Pons (tissue), 1 donor: ENCODE measurements around the gene RAPGEF4.

ENCODE experiments used
- DNase-seq: peaks from one replicate; pipeline ENCODE4 v3.0.0-alpha.2; 2016; ENCODE audit warnings: low spot score

Gene RAPGEF4

DNA sequence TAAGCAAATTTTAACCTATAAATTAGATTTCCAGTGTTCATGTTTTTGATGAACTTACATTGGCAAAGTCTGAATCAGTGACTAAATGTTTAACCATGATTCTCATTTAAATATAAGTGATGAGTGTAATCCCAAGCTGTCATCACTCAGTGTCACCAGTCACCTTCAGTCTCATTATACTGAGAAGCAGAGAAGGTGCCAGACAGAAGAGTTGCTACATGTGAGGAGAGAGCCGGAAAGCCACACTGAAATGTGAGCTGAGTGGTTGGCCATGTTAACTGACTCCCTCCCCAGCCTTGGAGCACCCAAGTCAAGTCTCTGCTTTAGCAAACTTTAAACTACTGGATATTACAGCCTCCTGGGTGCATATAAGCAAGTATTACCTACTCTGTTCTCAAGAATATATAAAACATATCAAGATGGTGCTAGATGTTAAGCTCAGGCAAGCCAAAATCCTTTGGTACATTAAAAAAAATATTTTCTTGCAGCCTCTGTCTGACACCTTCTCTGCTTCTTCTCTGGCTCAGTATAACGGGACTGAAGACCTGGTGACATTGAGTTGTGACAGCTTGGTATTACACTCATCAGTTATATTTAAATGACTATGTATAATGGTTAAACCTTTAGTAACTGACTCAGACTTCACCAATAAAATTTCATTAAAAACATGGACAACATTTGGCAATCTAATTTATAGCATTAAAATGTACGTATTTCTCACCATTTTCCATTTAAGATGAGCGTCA is 264.2 kb downstream of the RAPGEF4 start:
- no peak for DNase-seq

DNA sequence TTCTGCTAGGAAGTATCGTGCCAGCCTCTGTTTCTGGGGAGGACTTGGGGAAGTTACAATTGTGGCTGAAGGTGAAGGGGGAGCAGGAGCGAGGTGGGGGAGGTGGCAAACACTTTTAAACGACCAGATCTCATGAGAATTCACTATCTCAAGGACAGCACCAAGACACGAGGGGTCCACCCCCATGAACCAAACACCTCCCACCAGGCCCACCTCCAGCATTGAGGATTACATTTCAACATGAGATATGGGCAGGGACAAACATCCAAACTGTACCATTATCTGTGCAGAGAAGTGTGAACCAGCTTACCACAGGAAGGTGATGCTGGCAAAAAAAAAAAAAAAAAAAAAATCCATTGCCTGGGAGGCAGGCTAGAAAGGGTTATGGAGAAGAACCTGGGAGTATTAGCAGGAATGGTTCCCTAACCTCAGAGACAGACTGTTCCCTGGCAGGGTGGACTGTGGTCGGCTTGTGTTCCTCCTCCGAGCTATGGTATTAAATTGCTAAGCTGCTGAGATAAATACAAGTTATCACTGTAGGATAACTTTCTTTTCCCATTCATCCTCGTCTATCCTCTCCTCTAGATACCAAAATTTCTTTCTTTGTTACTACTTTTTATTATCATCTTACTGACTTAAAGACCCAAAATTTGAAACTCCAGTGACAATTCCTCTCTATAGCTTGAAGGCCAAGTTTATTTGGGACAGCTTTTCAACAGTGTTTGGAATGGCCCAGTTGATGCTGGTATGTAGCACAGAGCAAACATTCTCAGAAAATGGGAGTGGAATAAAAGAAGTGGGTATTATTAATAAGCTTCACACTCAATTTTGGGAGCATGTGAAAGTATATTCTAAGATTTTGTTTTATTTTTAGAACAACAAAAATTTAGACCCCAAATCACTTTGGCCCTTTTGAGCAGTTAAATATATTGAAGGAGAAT is 266.3 kb downstream of the RAPGEF4 start:
- no peak for DNase-seq

DNA sequence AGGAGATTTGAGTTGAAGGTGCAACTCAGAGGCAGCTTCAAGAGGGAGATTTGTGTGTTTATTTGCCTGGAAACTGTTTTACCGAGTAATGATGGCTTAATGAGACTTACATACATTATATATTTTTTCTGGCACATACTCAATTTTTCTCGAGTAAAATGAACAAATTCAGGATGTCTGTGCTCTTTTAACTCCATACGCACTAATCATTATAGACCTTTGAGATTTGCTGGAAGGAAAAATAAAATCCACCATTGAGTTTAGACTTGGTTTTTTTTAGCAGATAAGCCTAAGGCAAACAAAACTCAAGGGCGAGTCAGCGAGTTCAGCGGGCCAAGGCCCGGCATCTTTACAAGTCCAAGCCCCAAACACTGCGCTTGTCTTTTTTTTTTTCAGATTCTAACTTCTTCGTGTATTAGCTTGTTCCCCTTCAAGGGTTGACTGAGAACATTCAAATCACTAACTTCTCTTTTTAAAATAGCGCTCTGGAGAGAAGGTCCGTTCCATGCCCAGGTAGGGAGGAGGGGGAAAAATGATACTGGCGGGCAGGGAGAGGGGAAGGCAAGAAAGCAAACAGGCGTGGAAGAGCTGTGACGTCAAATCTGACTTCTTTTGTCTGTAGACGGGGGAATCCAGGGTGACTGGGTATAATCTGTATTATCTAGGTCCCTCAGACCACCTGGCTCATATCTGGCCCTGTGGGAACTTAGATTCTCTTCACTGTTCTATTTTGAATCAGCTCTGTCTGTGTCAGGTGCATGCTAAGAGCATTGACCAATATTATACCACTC is 267.3 kb downstream of the RAPGEF4 start:
- no peak for DNase-seq

DNA sequence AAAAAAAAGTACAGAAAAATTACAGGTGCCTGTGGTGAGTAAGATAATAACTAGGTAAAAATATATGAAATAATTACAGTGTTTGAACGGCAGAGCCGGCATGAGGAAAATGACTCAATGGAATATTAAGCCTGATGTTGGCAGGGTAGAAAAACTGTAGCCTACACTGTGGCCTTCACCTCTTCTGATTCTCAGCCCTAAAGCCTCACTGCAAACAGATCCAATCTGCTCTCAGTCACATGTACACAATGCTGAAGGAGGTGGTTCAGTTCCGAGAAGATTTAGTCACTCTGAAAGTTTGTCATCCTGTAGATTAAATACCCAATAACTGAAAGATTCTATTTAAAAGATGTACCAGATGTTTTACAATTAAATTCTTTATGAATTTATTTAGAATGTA is 273.1 kb downstream of the RAPGEF4 start:
- DNase-seq: no peak

DNA sequence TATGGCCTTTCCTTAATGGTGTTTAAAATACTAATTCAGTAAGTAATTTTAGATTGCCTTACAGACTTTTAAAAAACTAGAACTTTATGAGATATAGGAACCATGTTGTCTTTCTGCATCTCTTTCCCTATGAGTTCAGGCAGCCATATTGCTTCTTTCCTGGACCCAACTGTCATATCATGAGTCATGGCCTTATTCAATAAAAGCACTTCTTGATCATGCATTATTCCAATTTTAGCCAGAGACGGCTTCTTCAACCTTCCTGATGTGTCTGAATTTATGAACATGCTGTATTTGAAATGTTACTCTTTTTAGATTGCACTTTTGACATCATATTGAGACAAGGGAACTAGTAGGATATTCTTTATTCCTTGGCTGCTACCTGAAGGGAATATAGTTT is 274.6 kb downstream of the RAPGEF4 start:
- DNase-seq: no peak

DNA sequence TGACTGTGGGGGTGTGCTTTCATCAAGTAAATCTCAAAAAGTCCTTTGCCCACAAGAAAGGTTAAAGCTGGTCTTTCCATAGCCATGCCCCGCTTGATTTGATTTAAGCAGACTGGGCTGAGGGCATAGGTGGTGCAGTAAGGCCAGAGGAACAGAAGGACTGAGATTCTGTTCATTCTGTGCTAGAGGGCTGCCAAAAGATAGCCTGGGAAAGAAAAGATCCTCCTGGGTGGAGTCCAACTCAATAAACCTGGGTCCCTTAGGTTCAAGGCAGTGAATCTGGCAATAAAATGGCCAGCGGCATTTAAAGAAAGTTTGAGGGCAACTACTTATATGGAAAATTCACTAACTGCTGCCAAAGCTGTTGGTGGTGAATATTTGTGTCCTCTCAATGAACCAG is 280.8 kb downstream of the RAPGEF4 start:
- no peak for DNase-seq

DNA sequence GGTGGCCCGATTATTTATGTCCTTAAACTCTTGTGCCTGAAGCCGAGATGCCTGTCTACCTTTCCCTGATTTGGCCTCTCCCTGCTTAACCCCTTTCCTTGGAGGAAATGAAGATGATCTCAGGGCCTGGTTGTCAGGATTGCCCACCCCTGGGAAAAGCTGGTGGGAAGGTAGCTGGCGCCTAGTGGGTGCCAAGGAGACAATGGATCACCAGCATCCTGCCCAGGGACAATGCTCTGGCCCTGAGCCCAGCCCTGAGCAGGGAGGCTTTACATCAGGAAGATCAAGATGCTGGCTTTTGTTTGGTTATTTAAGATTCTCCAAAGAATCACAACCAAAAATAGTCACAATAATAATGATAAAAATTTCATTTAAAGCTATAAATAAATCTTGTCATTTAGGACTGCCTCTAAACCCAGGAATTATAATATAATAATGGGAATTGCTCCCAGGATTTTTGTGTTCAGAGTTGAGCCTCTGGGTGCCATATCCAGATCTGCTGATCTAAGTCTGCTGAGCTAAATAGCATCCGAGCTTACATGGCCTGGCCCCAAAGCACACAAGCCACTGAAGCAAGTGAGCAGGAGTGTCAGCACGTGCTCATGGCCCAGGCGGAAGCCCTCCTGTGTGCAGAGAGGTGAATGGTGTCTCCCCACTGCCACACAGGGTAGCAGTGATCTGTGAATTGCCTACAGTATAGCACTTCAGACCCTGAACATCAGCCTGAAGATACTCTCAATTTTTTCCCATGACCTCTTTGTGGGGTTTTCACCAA is 282.2 kb downstream of the RAPGEF4 start:
- DNase-seq: no peak

DNA sequence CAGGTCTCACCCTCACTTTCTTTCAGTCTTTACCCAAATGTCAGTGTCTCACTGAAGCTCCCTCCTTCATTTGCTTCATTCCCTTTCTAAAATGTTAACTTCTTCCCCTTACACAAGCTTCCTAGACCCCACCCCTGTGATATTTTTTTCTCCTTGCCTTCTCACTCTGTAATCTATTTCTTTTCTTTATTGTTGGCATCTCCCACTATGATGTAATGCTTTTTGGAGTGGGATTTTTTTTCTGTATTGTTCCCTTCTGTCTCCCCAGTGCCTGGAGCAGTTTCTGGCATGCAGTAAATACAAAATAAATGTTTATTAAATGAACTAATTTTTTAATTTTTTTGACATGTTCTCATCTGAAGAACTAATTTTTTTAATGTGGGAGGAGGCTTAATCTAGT is 284.1 kb downstream of the RAPGEF4 start:
- no peak for DNase-seq

DNA sequence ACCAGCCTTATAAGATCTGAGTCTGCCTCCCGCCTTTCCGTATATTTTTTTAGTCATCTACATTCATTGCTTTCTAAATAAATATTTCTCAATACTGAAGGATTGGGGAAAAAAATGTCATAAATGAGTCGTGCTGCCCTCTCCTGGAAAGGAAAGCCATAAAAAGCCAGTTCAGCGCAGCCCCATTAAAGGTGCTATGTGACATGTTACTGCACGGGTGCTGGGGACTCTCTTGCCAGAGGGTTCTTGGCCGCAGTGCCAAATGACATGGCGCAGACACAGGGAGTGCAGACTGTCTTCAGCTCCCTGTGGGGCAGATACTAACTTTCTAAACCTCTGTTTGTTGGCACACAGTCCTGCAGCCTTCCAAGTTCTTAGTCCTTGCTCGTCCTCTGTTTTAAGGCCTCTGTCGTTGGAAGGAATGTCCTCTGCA is 286.3 kb downstream of the RAPGEF4 start:
- no peak for DNase-seq

DNA sequence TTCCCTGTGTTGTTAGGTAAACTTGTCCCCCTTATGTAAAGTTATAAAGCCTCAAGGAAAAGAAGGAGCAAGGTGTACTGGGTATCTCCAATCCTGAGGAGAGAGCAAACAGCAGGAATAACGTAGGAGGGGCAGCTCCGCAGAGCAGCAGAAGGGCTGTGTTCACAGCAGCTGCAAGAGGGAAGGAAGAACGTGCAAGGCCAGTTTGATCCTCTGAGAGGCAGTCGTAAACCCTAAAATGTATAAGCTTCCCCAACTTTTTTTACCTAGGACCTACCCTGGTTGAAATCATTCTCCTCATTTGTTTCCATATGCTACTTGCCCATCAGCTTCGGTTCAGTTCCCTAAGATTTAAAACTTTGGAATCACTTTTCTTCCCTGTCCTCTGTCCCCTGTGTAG is 288.1 kb downstream of the RAPGEF4 start:
- DNase-seq: no peak

DNA sequence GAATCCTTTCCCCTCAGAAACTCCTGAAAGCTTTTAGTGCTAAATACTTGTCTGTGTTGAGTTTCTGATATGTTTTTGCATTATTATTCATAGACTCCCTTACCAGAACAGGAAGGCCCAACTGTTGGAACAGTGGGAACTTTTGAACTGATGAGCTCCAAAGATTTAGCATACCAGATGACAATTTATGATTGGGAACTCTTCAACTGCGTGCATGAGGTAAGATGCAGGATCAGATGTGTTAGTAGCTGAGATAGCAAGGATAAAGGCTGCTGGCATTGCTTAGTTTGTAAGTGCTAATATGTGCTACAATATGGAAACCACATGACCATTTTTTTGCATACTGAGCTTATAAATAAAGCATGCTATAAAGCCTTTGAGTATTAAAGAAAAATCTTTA is 290.8 kb downstream of the RAPGEF4 start:
- no peak for DNase-seq

DNA sequence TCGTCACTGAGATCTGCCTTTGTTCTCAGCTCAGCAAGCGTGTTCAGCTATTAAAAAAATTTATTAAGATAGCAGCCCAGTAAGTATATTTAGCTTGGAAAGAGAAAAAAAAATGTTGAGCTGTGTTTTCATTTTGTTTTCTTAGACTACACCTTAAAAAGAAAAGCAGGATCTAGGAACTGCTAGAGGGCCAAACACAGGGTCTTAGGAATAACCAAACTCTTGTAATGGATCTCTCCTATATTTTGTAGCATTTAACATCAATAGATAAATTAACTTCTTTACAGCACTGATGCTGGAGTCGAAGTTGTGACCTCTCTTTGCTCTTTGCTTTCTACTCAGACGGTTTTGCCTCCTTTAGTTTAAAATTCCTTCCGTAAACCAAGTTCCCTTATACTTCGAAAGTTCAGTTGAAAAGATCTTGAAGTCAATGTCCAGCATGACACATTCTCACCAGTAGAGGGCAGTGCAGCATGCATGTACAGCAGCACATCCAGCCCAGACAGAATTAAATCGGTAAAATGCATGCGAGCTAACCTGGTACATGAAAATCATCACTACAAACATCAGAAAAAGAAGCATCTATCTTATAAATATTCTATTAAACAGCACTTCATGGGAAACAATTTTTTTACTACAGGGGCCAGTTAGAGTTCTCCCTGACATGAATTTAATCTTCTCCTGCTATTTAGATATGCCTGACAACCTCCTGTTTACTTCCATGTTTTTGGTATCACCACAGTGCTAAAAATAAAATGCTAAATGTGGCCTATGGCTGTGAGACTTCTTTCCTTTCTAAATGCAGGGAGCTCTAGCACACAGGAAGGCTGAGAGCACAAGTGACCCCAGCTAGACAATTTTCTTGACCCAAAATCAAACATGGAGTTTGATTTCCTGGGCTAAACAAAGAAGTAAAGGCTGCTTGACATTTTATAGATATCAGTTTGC is 291.8 kb downstream of the RAPGEF4 start:
- peak; percentile 88 for DNase-seq

DNA sequence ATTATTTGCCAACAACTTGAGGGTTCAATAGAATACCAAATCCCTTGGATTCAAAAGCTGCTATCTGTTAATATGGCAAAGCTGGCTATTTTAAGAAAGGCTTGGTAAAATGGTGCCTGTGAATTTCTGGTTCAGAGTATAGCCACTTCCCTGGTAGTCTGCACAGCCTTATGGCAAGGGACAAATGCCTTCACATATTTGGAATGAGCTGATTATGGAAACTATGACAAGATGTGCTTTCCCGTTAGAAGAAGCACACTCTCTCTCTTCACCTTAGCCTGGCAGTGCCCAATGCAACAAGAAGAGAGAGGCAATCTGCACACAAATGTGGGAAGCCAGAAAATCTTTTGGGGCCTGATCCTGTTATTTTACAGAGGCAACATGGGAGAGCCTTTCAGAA is 292.5 kb downstream of the RAPGEF4 start:
- DNase-seq: no peak

DNA sequence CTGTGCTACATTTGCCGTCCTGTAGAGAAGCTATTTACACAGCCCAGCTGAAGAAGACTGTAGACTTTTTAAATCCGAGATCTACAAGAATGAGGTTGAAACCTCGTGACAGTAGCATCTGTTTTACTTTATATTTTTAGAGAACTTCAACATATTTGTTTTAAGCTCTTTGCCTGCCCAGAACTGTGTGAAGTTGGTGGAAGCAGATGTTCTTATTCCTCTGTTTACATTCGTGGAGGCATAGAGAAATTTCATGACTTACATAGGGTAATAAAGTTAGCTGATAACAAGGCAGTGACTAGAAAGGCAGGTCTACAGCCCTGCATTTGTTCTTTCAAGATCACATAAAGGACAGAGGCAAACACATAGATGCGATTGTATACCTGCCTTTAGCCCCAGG is 293.0 kb downstream of the RAPGEF4 start:
- no peak for DNase-seq

DNA sequence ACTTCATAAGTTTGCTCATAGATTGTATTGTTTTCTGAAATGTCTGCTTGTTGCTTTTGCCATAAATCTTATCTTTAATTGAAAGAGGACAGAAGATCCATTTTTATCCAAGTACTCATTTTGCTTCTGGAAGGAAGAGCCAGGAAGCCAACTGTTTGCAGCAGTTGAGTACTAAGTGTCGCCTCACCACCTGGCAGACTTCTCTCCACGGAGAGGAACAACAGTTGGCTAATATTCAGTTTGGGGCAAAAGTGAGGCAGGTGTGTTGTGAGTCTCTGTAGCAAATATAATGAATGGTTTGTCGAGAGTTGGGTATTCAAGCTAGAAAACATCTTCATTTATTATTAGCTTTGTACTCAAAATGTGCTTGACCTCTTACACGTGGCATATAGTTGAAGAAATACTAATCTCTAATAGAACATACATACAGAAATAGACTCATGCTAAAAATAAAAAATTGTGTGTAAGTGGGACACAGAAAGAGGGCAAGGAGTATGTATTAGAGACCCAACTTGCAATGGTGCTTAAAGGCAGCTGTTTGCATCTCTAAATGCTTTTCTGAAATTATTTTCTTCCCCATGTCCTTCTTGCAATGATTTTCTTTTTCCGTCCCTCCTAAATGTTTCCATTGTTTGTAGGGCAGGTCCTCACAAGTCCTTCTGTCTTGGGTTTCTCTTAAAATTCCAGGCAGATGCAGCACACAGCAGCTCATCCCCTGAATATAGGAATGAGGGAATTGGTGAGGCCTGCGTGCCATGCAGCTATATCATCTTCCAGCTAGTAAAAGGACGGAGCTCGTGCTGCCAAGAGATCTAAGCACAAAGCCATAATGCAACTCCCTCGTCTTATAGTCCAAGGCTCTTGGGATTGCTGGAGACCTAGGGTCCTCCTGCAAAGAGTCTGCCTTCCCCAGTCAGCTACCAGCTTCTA is 295.2 kb downstream of the RAPGEF4 start:
- DNase-seq: no peak

DNA sequence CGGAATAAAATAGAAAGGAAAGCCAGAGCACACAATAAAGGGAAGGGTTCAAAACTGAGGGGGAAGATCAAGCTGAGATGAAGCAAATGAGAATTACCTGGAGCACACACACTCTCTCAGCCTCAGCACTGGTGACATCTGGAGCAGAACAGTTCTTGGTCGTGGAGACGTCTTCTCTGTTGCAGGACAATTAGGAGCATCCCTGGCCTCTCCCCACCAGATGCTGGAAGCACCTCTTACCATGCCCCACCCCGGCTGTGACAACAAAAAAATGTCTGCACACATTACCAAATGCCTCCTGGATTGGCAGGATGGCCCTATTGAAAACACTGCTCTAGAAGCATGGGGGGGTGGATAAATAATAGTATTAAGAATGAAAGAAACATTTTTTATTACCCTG is 296.4 kb downstream of the RAPGEF4 start:
- no peak for DNase-seq

DNA sequence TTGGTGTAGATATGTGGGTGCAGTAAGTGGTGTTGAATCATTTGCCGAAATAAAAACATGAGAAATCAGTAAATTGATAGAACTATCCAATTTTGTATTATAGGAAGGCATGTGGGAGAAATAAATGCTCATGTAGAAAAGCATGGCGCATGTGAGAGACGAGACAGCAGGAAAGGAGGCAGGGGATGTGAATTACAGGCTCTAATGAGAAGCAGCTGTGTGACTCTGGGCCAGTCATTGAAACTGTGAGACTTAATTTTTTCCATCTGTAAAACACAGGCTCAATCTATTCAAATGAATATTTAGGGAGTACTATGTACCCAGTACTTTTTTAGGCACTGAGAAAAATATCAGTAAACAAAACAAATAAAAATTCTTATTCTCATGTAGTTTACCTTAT is 297.4 kb downstream of the RAPGEF4 start:
- no peak for DNase-seq

DNA sequence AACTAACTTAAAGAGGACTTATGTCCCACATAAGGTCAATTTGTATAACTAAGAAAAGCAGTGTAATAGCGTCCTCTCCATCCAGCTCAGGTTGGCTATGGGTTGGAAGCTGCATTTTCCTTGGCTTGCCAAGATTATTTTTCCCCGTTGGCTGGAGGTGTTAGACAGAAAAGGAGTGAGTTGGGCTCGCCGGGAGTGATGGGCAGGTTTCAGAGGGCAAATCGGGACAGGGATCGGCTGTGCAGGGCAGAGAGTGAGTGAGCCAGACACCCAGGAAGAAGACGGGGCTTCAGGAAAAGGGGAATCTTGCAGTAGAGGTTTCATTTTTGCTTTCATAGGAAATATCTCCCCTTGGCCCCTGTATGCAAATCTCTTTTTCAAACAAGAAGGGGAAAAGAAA is 298.5 kb downstream of the RAPGEF4 start:
- DNase-seq: no peak
